ENCODE measurements around the gene PCSK1.
"Not testable (repeated sequence)": the region's sequence is repeated elsewhere in the genome, so short reads cannot be mapped to it uniquely, and the experiment has no call there.

The PCSK1 gene

GRCh38 chr5:96408210-96408777 is 24.8 kb downstream of the PCSK1 start:
- no peak overlapping the region for H3K4me3 ChIP-seq (ENCODE audit: control insufficient read depth in 1 of 7, extremely low read depth in 1 of 7, insufficient read depth in 4 of 7, low read depth in 2 of 7, low read length in 6 of 7)
- ChIA-PET CTCF (interaction anchor here (1.4 kb wide), 1 partner anchor 193 kb away, joined by 3 read pairs; no protein-coding TSS in a partner anchor), POLR2A (no interaction called here)
- peaks cover 0 to 3% (median 0%) of the 10 kb centered on the region in 5 experiments for H3K27me3 ChIP-seq (replicated peaks in 2 of 5; ENCODE audit: control insufficient read depth in 4 of 5, insufficient read depth in 5 of 5, low read length in 4 of 5)
- no peaks in the 10 kb centered on the region for H3K9me3 ChIP-seq (ENCODE audit: control extremely low read depth in 1 of 5, control insufficient read depth in 4 of 5, insufficient read depth in 2 of 5, low read depth in 1 of 5, low read length in 4 of 5)
- no peaks in the 10 kb centered on the region for H3K4me1 ChIP-seq (ENCODE audit: control extremely low read depth in 1 of 4, control insufficient read depth in 4 of 4, insufficient read depth in 4 of 4, low read length in 3 of 4)
- WGBS (ENCODE audit: insufficient coverage), result 75% methylated on average over 13 of the region's 13 CpGs
- H3K27ac ChIP-seq (ENCODE audit: insufficient read depth in 1 of 2, low read depth in 1 of 2, low read length in 2 of 2, poor library complexity in 1 of 2, severe bottlenecking in 2 of 2), result no peak overlapping the region
- peak; percentile 7 to 55 (median 42) for DNase-seq
- no peaks in the 10 kb centered on the region for H3K36me3 ChIP-seq (ENCODE audit: control insufficient read depth in 4 of 4, insufficient read depth in 4 of 4, low read length in 3 of 4)

GRCh38 chr5:96407436-96407835 is 25.6 kb downstream of the PCSK1 start:
- CTCF ChIA-PET, result interaction anchor here (1.4 kb wide), 1 partner anchor 194 kb away, joined by 3 read pairs; no protein-coding TSS in a partner anchor
- POLR2A ChIA-PET, result no interaction called here
- DNase-seq, result no peak
- H3K27ac ChIP-seq (ENCODE audit: insufficient read depth in 1 of 2, low read depth in 1 of 2, low read length in 2 of 2, poor library complexity in 1 of 2, severe bottlenecking in 2 of 2), result no peak overlapping the region
- H3K27me3 ChIP-seq (replicated peaks in 2 of 5; ENCODE audit: control insufficient read depth in 4 of 5, insufficient read depth in 5 of 5, low read length in 4 of 5), result peaks cover 0 to 3% (median 0%) of the 10 kb centered on the region in 5 experiments
- H3K4me3 ChIP-seq (ENCODE audit: control insufficient read depth in 1 of 7, extremely low read depth in 1 of 7, insufficient read depth in 4 of 7, low read depth in 2 of 7, low read length in 6 of 7), result no peak overlapping the region
- H3K9me3 ChIP-seq (ENCODE audit: control extremely low read depth in 1 of 5, control insufficient read depth in 4 of 5, insufficient read depth in 2 of 5, low read depth in 1 of 5, low read length in 4 of 5), result no peaks in the 10 kb centered on the region
- no peaks in the 10 kb centered on the region for H3K4me1 ChIP-seq (ENCODE audit: control extremely low read depth in 1 of 4, control insufficient read depth in 4 of 4, insufficient read depth in 4 of 4, low read length in 3 of 4)
- H3K36me3 ChIP-seq (ENCODE audit: control insufficient read depth in 4 of 4, insufficient read depth in 4 of 4, low read length in 3 of 4), result no peaks in the 10 kb centered on the region

DNA sequence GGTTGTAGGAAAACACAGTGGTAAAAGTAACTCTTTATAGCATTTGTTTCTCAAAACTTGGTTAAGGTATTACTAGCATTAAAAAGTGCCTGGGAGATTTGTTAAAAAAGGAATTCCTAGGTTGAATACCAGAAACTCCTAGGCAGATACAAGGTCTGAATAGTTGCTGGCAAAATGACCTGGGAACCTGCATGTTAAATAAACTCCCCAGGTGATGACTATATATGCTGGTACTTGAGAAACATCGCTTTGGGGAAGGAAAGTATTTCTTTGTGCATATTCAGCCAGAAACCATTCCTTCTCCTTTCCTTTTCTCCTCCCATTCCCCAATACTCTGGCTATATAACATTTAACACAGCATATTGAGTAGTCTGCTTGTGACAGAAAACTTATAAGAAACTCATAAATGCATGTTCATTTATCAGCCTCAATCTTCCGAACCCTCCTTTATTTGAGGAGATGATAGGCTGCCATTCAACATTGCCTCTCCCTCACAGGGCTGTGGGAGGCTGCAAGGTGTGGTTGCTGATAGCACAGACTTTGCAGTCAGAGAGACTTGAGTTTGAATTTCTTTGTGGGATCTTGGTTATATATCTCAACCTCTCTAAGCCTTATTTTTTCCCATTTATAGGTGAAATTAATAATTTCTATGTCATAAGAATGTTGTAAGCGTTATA is 28.7 kb downstream of the PCSK1 start:
- Histone ChIP-seq H3K4me1 (ENCODE audit: control extremely low read depth in 1 of 4, control insufficient read depth in 4 of 4, insufficient read depth in 4 of 4, low read length in 3 of 4) (no peaks in the 10 kb centered on the region), H3K9me3 (ENCODE audit: control extremely low read depth in 1 of 5, control insufficient read depth in 4 of 5, insufficient read depth in 2 of 5, low read depth in 1 of 5, low read length in 4 of 5) (no peaks in the 10 kb centered on the region), H3K36me3 (ENCODE audit: control insufficient read depth in 4 of 4, insufficient read depth in 4 of 4, low read length in 3 of 4) (no peaks in the 10 kb centered on the region), H3K4me3 (ENCODE audit: control insufficient read depth in 1 of 7, extremely low read depth in 1 of 7, insufficient read depth in 4 of 7, low read depth in 2 of 7, low read length in 6 of 7) (no peak overlapping the region), H3K27me3 (replicated peaks in 2 of 5; ENCODE audit: control insufficient read depth in 4 of 5, insufficient read depth in 5 of 5, low read length in 4 of 5) (no peaks in the 10 kb centered on the region), H3K27ac (ENCODE audit: insufficient read depth in 1 of 2, low read depth in 1 of 2, low read length in 2 of 2, poor library complexity in 1 of 2, severe bottlenecking in 2 of 2) (no peak overlapping the region)
- POLR2A ChIA-PET, result no interaction called here
- DNase-seq, result no peak
- CTCF ChIA-PET, result no interaction called here
- WGBS (ENCODE audit: insufficient coverage), result no CpG with 5 or more reads among the region's 3 CpGs

- Histone ChIP-seq H3K4me3 (ENCODE audit: control insufficient read depth in 1 of 7, extremely low read depth in 1 of 7, insufficient read depth in 4 of 7, low read depth in 2 of 7, low read length in 6 of 7) (no peak overlapping the region), H3K36me3 (ENCODE audit: control insufficient read depth in 4 of 4, insufficient read depth in 4 of 4, low read length in 3 of 4) (no peaks in the 10 kb centered on the region), H3K4me1 (ENCODE audit: control extremely low read depth in 1 of 4, control insufficient read depth in 4 of 4, insufficient read depth in 4 of 4, low read length in 3 of 4) (no peaks in the 10 kb centered on the region), H3K27me3 (replicated peaks in 2 of 5; ENCODE audit: control insufficient read depth in 4 of 5, insufficient read depth in 5 of 5, low read length in 4 of 5) (no peaks in the 10 kb centered on the region), H3K27ac (ENCODE audit: insufficient read depth in 1 of 2, low read depth in 1 of 2, low read length in 2 of 2, poor library complexity in 1 of 2, severe bottlenecking in 2 of 2) (no peak overlapping the region), H3K9me3 (ENCODE audit: control extremely low read depth in 1 of 5, control insufficient read depth in 4 of 5, insufficient read depth in 2 of 5, low read depth in 1 of 5, low read length in 4 of 5) (no peaks in the 10 kb centered on the region)
- no peak for DNase-seq
- CTCF ChIA-PET, result no interaction called here
- WGBS (ENCODE audit: insufficient coverage), result 94% methylated on average over 5 of the region's 6 CpGs
- POLR2A ChIA-PET, result no interaction called here
These were observed 30.5 kb downstream of the PCSK1 start for GRCh38 chr5:96402500-96402899.

DNA sequence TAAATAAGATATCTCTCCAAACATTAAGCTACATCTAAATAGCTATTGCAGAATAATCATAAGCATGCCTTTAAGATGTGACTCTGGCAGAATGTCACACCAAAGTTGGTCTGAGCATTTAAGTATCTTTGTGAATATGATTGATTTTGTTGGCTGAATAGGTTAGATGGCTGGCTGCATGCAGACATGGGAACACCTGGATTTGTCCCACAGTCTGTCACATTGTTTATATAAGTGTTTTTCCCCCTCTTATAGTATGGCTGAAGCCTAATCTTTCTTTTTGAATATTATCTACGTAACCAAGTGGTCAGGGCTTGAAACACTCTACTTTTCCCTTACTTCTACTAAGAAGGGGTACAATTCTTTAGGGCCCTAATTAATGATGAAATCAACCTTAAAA is 36.2 kb downstream of the PCSK1 start:
- no peak for DNase-seq
- POLR2A ChIA-PET, result no interaction called here
- CTCF ChIA-PET, result no interaction called here
- no peak overlapping the region for H3K27ac ChIP-seq (ENCODE audit: insufficient read depth in 1 of 2, low read depth in 1 of 2, low read length in 2 of 2, poor library complexity in 1 of 2, severe bottlenecking in 2 of 2)
- no peaks in the 10 kb centered on the region for H3K9me3 ChIP-seq (ENCODE audit: control extremely low read depth in 1 of 5, control insufficient read depth in 4 of 5, insufficient read depth in 2 of 5, low read depth in 1 of 5, low read length in 4 of 5)
- no peaks in the 10 kb centered on the region for H3K36me3 ChIP-seq (ENCODE audit: control insufficient read depth in 4 of 4, insufficient read depth in 4 of 4, low read length in 3 of 4)
- no peaks in the 10 kb centered on the region for H3K4me1 ChIP-seq (ENCODE audit: control extremely low read depth in 1 of 4, control insufficient read depth in 4 of 4, insufficient read depth in 4 of 4, low read length in 3 of 4)
- WGBS (ENCODE audit: insufficient coverage), result no CpG with 5 or more reads among the region's 1 CpG
- peaks cover 0 to 2% (median 0%) of the 10 kb centered on the region in 5 experiments for H3K27me3 ChIP-seq (replicated peaks in 2 of 5; ENCODE audit: control insufficient read depth in 4 of 5, insufficient read depth in 5 of 5, low read length in 4 of 5)
- no peak overlapping the region for H3K4me3 ChIP-seq (ENCODE audit: control insufficient read depth in 1 of 7, extremely low read depth in 1 of 7, insufficient read depth in 4 of 7, low read depth in 2 of 7, low read length in 6 of 7)

DNA sequence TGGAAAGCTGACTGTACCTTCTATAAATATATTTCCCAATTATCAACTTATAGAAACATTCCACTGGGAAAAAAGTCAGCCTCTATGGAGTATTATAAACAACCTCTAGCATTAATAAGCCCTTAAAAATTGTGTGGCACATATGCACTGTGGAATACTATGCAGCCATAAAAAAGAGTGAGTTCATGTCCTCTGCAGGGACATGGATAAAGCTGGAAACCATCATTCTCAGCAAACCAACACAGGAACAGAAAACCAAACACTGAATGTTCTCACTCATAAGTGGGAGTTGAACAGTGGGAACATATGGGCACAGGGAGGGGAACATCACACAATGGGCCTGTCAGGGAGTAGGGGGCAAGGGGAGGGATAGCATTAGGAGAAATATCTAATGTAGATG is 37.8 kb downstream of the PCSK1 start:
- H3K36me3 ChIP-seq (ENCODE audit: control insufficient read depth in 4 of 4, insufficient read depth in 4 of 4, low read length in 3 of 4); H3K4me1 ChIP-seq (ENCODE audit: control extremely low read depth in 1 of 4, control insufficient read depth in 4 of 4, insufficient read depth in 4 of 4, low read length in 3 of 4); CTCF ChIA-PET; H3K27me3 ChIP-seq (replicated peaks in 2 of 5; ENCODE audit: control insufficient read depth in 4 of 5, insufficient read depth in 5 of 5, low read length in 4 of 5); H3K4me3 ChIP-seq (ENCODE audit: control insufficient read depth in 1 of 7, extremely low read depth in 1 of 7, insufficient read depth in 4 of 7, low read depth in 2 of 7, low read length in 6 of 7); POLR2A ChIA-PET; DNase-seq; H3K27ac ChIP-seq (ENCODE audit: insufficient read depth in 1 of 2, low read depth in 1 of 2, low read length in 2 of 2, poor library complexity in 1 of 2, severe bottlenecking in 2 of 2); H3K9me3 ChIP-seq (ENCODE audit: control extremely low read depth in 1 of 5, control insufficient read depth in 4 of 5, insufficient read depth in 2 of 5, low read depth in 1 of 5, low read length in 4 of 5): not testable (repeated sequence)

- DNase-seq, result no peak
- WGBS (ENCODE audit: insufficient coverage), result 100% methylated on average over 1 of the region's 2 CpGs
- ChIA-PET CTCF (interaction anchor here (0.8 kb wide), 1 partner anchor 14 kb away, joined by 3 read pairs; no protein-coding TSS in a partner anchor), POLR2A (no interaction called here)
- Histone ChIP-seq H3K4me3 (ENCODE audit: control insufficient read depth in 1 of 7, extremely low read depth in 1 of 7, insufficient read depth in 4 of 7, low read depth in 2 of 7, low read length in 6 of 7) (no peak overlapping the region), H3K4me1 (ENCODE audit: control extremely low read depth in 1 of 4, control insufficient read depth in 4 of 4, insufficient read depth in 4 of 4, low read length in 3 of 4) (no peaks in the 10 kb centered on the region), H3K27me3 (replicated peaks in 2 of 5; ENCODE audit: control insufficient read depth in 4 of 5, insufficient read depth in 5 of 5, low read length in 4 of 5) (peaks cover 0 to 2% (median 0%) of the 10 kb centered on the region in 5 experiments), H3K36me3 (ENCODE audit: control insufficient read depth in 4 of 4, insufficient read depth in 4 of 4, low read length in 3 of 4) (no peaks in the 10 kb centered on the region), H3K9me3 (ENCODE audit: control extremely low read depth in 1 of 5, control insufficient read depth in 4 of 5, insufficient read depth in 2 of 5, low read depth in 1 of 5, low read length in 4 of 5) (no peaks in the 10 kb centered on the region), H3K27ac (ENCODE audit: insufficient read depth in 1 of 2, low read depth in 1 of 2, low read length in 2 of 2, poor library complexity in 1 of 2, severe bottlenecking in 2 of 2) (no peak overlapping the region)
These were observed 41.1 kb downstream of the PCSK1 start for GRCh38 chr5:96391921-96392320.
